K562 (cell line): ENCODE data around the gene C7orf25. TPM values are rescaled to one million over a fixed set of nuclear protein-coding genes. Genes with fewer than 3 reads are reported as not detected.
A peak's percentile ranks its signal among the peaks of the same experiment; 100 is the strongest.

Experiments
- ATF7 ChIP-seq: fragments of 450-650 bp; IDR thresholded peaks from 2 replicates; pipeline ENCODE4 v1.7.1; 2014; ENCODE audit warnings: mild to moderate bottlenecking, moderate library complexity
- CBX2 ChIP-seq: fragments of 200-600 bp; sonication (generic); IDR thresholded peaks from one replicate; pipeline ENCODE4 v1.6.1; 2012; ENCODE audit warnings: mild to moderate bottlenecking, low read length, inconsistent platforms; ENCODE audit not compliant: insufficient read depth, poor library complexity, severe bottlenecking
- CC2D1A ChIP-seq: fragments of 450-650 bp; IDR thresholded peaks from 2 replicates; pipeline ENCODE4 v1.6.1; 2017; ENCODE audit warnings: mild to moderate bottlenecking
- CLOCK ChIP-seq: fragments of 250-450 bp; sonication (Bioruptor Pico); IDR thresholded peaks from 2 replicates; pipeline ENCODE4 v1.4.0; 2020; ENCODE audit warnings: mild to moderate bottlenecking, moderate library complexity, borderline replicate concordance
- CREB5 ChIP-seq: fragments of 250-450 bp; sonication (Bioruptor Pico); IDR thresholded peaks from 2 replicates; pipeline ENCODE4 v1.5.0; 2020; ENCODE audit warnings: mild to moderate bottlenecking
- FOXM1 ChIP-seq, 2 experiments: fragments of 450-650 bp in 1 of 2; sonication (generic) in 1 of 2; formaldehyde crosslinking in 1 of 2; IDR thresholded peaks; 2 replicates each; pipeline versions ENCODE4 v1.6.1 to v1.9.0; 2017 to 2022; ENCODE audit warnings: low read depth in 2 of 2, mild to moderate bottlenecking in 2 of 2, missing genetic modification reagents in 1 of 2, moderate library complexity in 1 of 2
- HCFC1 ChIP-seq: IDR thresholded peaks from 2 replicates; pipeline ENCODE4 v1.6.1; 2012; ENCODE audit warnings: low read depth, low read length, improper control_type of control experiment
- HLTF ChIP-seq: fragments of 450-650 bp; IDR thresholded peaks from 2 replicates; pipeline ENCODE4 v1.6.1; 2016
- IRF9 ChIP-seq: fragments of 450-650 bp; IDR thresholded peaks from 2 replicates; pipeline ENCODE4 v1.6.1; 2016; ENCODE audit warnings: missing biosample characterization, missing genetic modification characterization
- MEF2D ChIP-seq: conservative IDR thresholded peaks from 2 replicates; pipeline ENCODE4 v1.6.1; 2016; ENCODE audit warnings: low read depth, missing genetic modification characterization, missing compliant biosample characterization
- NR2F6 ChIP-seq: fragments of 450-650 bp; formaldehyde crosslinking; IDR thresholded peaks from 2 replicates; pipeline ENCODE4 v1.4.0; 2020; ENCODE audit warnings: mild to moderate bottlenecking
- PTRF ChIP-seq: fragments of 450-650 bp; IDR thresholded peaks from 2 replicates; pipeline ENCODE4 v1.6.1; 2016; ENCODE audit warnings: mild to moderate bottlenecking, missing genetic modification characterization, missing compliant biosample characterization
- RERE ChIP-seq: sonication (generic); formaldehyde crosslinking; IDR thresholded peaks from 2 replicates; pipeline ENCODE4 v1.8.0; 2023; ENCODE audit warnings: missing genetic modification reagents, mild to moderate bottlenecking, borderline replicate concordance
- TFE3 ChIP-seq: fragments of 450-650 bp; formaldehyde crosslinking; IDR thresholded peaks from 2 replicates; pipeline ENCODE4 v1.4.0; 2020; ENCODE audit warnings: mild to moderate bottlenecking, mixed read lengths
- ZSCAN29 ChIP-seq: fragments of 450-650 bp; IDR thresholded peaks from 2 replicates; pipeline ENCODE4 v1.6.1; 2017
- polyA plus RNA-seq, 8 experiments: library from polyadenylated mRNA; depleted of rRNA in 4 of 8; stranded (reverse) in 5 of 8; unstranded in 3 of 8; fragments of >200 nt; fragmentation: Nextera tagmentation in 2 of 8; fragmentation: Illumina TruSeq in 1 of 8; extraction: Ambion mirVana in 2 of 8; extraction: Trizol in 1 of 8; gene quantifications; 2 replicates each; pipeline versions ENCODE4 v1.2.1 to v1.2.3, GENCODE V29; 2011 to 2014; ENCODE audit warnings: inconsistent platforms in 1 of 8, missing spikeins in 1 of 8
- total RNA-seq, 7 experiments: library from RNA; depleted of rRNA in 6 of 7; stranded (reverse); fragments of >200 nt in 6 of 7; fragmentation: Illumina TruSeq in 2 of 7; extraction: Trizol in 2 of 7; gene quantifications; 2 replicates each; pipeline versions ENCODE4 v1.2.1 to v1.2.3, GENCODE V29; 2011 to 2021; ENCODE audit warnings: low replicate concordance in 1 of 7

The C7orf25 gene
- total and polyA plus RNA-seq, 9 of the 15 experiments (the other 6 are each of a cell fraction or from before 2014, with no cell fraction given): 1.2 to 4.7 (median 1.9) TPM

GRCh38 chr7:42931834-42932651 lies 20.2 kb upstream of the C7orf25 start, which contains the start of the genes MRPL32 and PSMA2 (continued):
- TF ChIP-seq CLOCK (CRISPR knock-in tag) (no peak), IRF9 (tag) (no peak), HLTF (no peak), CREB5 (CRISPR knock-in tag) (no peak), ZSCAN29 (no peak), PTRF (tag) (no peak), ATF7 (peak; percentile 42; the same call in 1 of the 2 replicates), NR2F6 (no peak), TFE3 (CRISPR knock-in tag) (no peak), CC2D1A (no peak), HCFC1 (peak; percentile 96), RERE (CRISPR knock-in tag) (no peak), CBX2 (no peak), MEF2D (tag) (no peak), FOXM1 (IDR thresholded peaks at IDR 0.05; ENCODE audit: low read depth) (no peak), FOXM1 (CRISPR knock-in tag; IDR thresholded peaks at IDR 0.05; ENCODE audit: low read depth) (no peak)
